Stimulated activated CD8-positive, alpha-beta memory T cell treated with anti-CD3 and anti-CD28 coated beads, Interleukin-4, amount 100 ng/mL, for 1 hour (primary cell): Measurements from ENCODE around the gene EXOSC9.

Experiments used
- DNase-seq, 2 donors: peaks; one replicate each; pipeline ENCODE4 v3.0.0-alpha.2; 2020; ENCODE audit warnings: low read depth in 2 of 2, low spot score in 1 of 2

The EXOSC9 gene

DNA sequence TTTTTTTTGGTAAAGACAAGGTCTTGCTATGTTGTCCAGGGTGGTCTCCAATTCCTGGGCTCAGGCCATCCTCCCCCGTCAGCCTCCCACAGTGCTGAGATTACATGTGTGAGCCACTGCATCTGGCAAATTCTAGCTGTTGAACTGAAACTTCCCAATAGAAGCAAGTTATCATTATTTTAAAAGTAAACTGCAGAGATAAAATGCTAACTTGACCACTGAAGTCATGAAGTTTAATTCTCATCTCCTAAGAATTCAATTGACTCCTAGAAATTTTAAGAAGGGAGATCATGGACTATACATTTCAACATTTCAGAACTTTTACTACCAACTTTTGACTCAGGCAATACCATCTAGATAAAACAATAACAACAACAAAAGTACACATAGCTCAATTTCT is 11.7 kb upstream of the EXOSC9 start:
- no peak for DNase-seq

GRCh38 chr4:121789960-121790829 is 10.9 kb upstream of the EXOSC9 start:
- no peak for DNase-seq

- no peak for DNase-seq
Observed at GRCh38 chr4:121790976-121791375, 10.1 kb upstream of the EXOSC9 start.

DNA sequence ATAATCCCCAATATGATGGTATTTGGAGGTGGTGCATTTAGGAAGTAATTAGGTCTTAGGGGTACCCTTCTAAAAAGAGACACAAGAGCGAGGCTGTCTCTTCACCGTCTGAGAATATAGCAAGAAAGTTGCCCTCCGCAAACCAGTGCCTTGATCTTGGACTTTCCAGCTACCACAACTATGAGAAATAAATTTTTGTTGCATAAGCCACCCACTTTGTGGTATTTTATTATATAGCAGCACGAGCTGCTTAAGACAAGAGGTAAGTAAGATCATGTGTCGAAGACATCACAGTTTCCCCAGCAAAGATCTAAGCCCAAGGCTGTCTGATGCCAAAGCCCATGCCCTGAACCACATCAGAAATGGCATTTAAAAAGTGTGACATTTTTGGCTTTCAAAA is 9.6 kb upstream of the EXOSC9 start:
- DNase-seq = no peak

- DNase-seq = no peak
Observed at GRCh38 chr4:121792966-121793365, 8.2 kb upstream of the EXOSC9 start.

GRCh38 chr4:121794505-121795188 is 6.5 kb upstream of the EXOSC9 start:
- no peak for DNase-seq

GRCh38 chr4:121796283-121796682 is 4.8 kb upstream of the EXOSC9 start:
- no peak for DNase-seq

GRCh38 chr4:121799208-121799823 is 1.8 kb upstream of the EXOSC9 start:
- DNase-seq = no peak

- DNase-seq = no peak
Observed at GRCh38 chr4:121799867-121800501, 1.1 kb upstream of the EXOSC9 start.

DNA sequence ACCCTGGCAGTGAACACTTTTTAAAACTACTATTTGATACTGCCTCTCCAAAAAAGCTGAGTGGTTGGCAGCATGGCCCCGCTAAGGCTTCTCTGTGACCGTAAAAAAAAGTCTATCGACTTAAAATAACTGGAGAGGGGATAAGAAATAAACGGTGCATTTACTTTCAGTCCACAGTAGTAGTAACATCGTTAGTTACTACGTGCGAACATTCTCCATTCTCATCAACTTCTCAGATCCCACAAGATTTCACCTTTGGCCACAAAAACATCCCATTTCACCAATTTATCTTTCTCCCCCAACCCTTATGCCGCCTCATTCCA is 524 bp upstream of the EXOSC9 start:
- DNase-seq = no peak

DNA sequence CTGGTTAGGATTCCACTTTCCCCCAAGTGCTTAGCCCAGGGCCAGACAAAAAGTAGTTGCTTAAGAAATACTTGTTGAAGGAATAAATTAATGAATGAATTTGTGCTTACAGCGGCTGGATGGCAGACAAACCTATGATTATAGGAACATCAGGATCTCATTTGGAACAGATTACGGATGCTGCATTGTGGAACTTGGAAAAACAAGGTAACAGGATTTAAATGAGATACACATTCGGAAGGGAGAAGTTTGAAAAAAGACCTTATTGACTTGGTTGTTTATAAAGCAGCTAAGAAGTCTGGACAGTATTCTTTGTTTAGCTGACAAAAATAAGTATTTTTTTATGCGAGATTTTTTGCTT is 572 bp downstream of the EXOSC9 start:
- DNase-seq = no peak

- DNase-seq = no peak
Observed at GRCh38 chr4:121806411-121806810, 5.3 kb downstream of the EXOSC9 start.

- DNase-seq = no peak
Observed at GRCh38 chr4:121811122-121811521, 10.0 kb downstream of the EXOSC9 start.

DNA sequence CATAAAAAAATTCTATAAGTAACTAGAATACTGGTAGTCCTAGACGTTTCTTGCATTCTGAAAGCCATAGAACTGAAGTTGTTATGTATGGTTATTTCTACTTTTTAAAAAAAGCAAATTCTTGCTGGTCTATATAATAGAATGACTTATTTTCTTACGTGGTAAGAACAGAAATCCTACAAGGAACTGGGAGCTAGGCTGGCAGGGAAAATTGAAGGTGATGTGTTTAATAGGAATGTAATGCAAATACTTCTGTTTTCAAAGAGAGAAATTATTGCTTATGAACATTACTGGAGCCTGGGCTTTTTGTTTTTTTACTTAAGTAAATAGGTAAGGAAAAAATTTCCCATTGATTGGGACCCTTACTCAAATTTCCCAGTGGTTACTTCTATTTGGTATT is 13.6 kb downstream of the EXOSC9 start:
- DNase-seq = no peak

GRCh38 chr4:121817006-121817405 is 15.9 kb downstream of the EXOSC9 start:
- no peak for DNase-seq

GRCh38 chr4:121817701-121818100 is 16.6 kb downstream of the EXOSC9 start:
- DNase-seq = no peak

DNA sequence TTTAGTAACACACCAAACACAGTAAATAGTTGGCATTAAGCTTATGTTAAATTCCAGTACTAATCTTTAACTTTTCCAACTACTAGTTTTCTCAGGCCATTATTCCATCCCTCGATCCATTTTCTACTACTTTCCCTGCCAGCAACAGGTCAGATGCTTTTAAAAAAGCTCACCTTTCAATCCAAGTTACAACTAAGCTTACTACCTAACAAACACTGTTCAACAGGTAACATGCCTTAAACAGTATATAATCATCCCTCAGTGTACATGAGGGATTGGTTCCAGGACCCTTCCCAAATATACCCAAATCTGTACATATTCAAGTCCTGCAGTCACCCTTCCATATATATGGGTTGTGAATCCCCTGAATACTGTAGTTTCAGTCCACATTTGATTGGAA is 17.1 kb downstream of the EXOSC9 start:
- no peak for DNase-seq

GRCh38 chr4:121819216-121819965 is 18.3 kb downstream of the EXOSC9 start:
- no peak for DNase-seq

DNA sequence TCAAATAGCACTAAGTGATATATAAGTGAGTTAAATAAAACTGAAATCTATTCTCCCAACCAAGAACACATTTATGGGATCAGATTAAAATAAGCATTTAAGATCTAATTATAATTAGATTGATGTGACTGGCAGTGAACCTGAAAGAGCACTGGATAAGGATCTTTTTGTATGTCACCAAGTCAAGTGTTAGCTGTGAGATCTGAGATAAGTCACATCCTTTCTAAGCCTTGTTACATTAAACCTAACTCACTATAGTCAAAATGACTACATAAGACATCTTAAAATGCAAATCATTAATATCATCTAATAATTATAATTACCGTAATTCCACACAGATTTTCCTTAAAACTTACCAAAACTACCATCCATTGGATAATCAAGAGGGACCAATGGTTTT is 20.9 kb downstream of the EXOSC9 start:
- no peak for DNase-seq

GRCh38 chr4:121822796-121823504 is 21.8 kb downstream of the EXOSC9 start:
- DNase-seq = no peak
